ENCODE results near the gene DPH1. TPM values are rescaled to one million over a fixed set of nuclear protein-coding genes. Genes with fewer than 3 reads are reported as not detected.

DPH1 gene
- polyA plus RNA-seq (2012; rRNA removed) = 36.2 and 39.5 TPM in 2 replicates
- 10.0 and 16.0 TPM in 2 replicates for polyA plus RNA-seq (2012; cell fraction: cytosol; rRNA removed)
- 149 and 180 TPM in 2 replicates for polyA plus RNA-seq (2012; cell fraction: nucleus; rRNA removed)

GRCh38 chr17:2029911-2030778 is at the start of gene DPH1:
Gene DPH1 (plus strand): TSS chr17:2030153. CDS start chr17:2030170, 17 bp downstream.
- CTCF ChIA-PET = interaction anchor here (0.6 to 8.6 kb wide), 10 partner anchors 10 to 309 kb away, joined by 3 to 197 read pairs (median 5); partner anchors contain the start of genes HIC1 and OVCA2
- H3K9me2 ChIP-seq = no peaks in the 10 kb centered on the region
- H3K4me3 ChIP-seq (ENCODE audit: low read depth in 2 of 2, low read length in 1 of 2) = peak within 1 kb of the TSS; percentile 99 to 100
- H3K4me2 ChIP-seq = peak within 1 kb of the TSS; percentile 90
- no peaks in the 10 kb centered on the region for H3K9me3 ChIP-seq
- peak; percentile 96 for DNase-seq
- H3K79me2 ChIP-seq (ENCODE audit: insufficient read depth) = peaks cover 22% of the 10 kb centered on the region
- H3K9ac ChIP-seq = peak within 1 kb of the TSS; percentile 86
- H3K36me3 ChIP-seq (replicated peaks in 1 of 2; ENCODE audit: control insufficient read depth in 1 of 2, insufficient read depth in 2 of 2, low read length in 1 of 2) = peaks cover 0 to 4% of the 10 kb centered on the region in 2 experiments
- no peaks in the 10 kb centered on the region for H3F3A ChIP-seq (replicated peaks; ENCODE audit: insufficient read depth)
- peaks cover 7% of the 10 kb centered on the region; the same call in 1 of the 2 replicates for H3K27me3 ChIP-seq (ENCODE audit: insufficient read depth)
- H4K20me1 ChIP-seq (ENCODE audit: insufficient read depth) = no peaks in the 10 kb centered on the region
- H3K27ac ChIP-seq (ENCODE audit: low read depth in 2 of 2, low read length in 1 of 2) = peak within 1 kb of the TSS; percentile 56 to 64; a peak in 3 of 4 replicates
- 1% methylated on average over 31 of the region's 59 CpGs for WGBS (ENCODE audit: low lambda C conversion rate)
- peaks cover 5 to 14% of the 10 kb centered on the region in 2 experiments; a peak in 2 of 4 replicates for H3K4me1 ChIP-seq (ENCODE audit: control insufficient read depth in 1 of 2, insufficient read depth in 2 of 2, low read depth in 1 of 2, low read length in 1 of 2)
- peak within 1 kb of the TSS; percentile 92 for H2AFZ ChIP-seq (ENCODE audit: low read depth)
- POLR2A ChIA-PET = interaction anchor here (1.3 kb wide), 1 partner anchor 11 kb away, joined by 4 read pairs; no protein-coding TSS in a partner anchor
- TF ChIP-seq TCF12 (IDR thresholded peaks at IDR 0.05) (peak; percentile 37; the same call in 1 of the 2 replicates), ZBTB33 (IDR thresholded peaks at IDR 0.05; ENCODE audit: borderline replicate concordance, low read depth) (no peak), MEF2A (IDR thresholded peaks at IDR 0.05; ENCODE audit: borderline replicate concordance, low read depth) (no peak), TAF1 (IDR thresholded peaks at IDR 0.05; ENCODE audit: borderline replicate concordance, low read depth, low read length) (peak; percentile 80), USF1 (IDR thresholded peaks at IDR 0.05; ENCODE audit: borderline replicate concordance, low read depth) (peak; percentile 86), CHD2 (IDR thresholded peaks at IDR 0.05; ENCODE audit: low read length, partially characterized antibody) (peak; percentile 80), RXRA (IDR thresholded peaks at IDR 0.05; ENCODE audit: borderline replicate concordance, low read depth) (no peak), RAD21 (IDR thresholded peaks at IDR 0.05; ENCODE audit: low read length) (no peak; the same call in 1 of the 2 replicates), ELF1 (IDR thresholded peaks at IDR 0.05) (peak; percentile 60; the same call in 1 of the 2 replicates), EZH2phosphoT487 (IDR thresholded peaks at IDR 0.05; ENCODE audit: borderline replicate concordance, low read depth) (no peak), SMC3 (IDR thresholded peaks at IDR 0.05; ENCODE audit: low read depth, low read length) (peak; percentile 46; the same call in 1 of the 2 replicates), JUND (IDR thresholded peaks at IDR 0.05) (no peak), IRF3 (IDR thresholded peaks at IDR 0.05; ENCODE audit: low read depth, low read length) (no peak), GATA2 (CRISPR knock-in tag; IDR thresholded peaks at IDR 0.05) (no peak), RCOR1 (IDR thresholded peaks at IDR 0.05; ENCODE audit: low read length) (0 out of 2 replicates have a peak, but pooled peaks have one; percentile 19), POLR2AphosphoS5 (IDR thresholded peaks at IDR 0.05; ENCODE audit: low read depth, low read length) (peak; percentile 74), EP300 (IDR thresholded peaks at IDR 0.05; ENCODE audit: borderline replicate concordance in 1 of 2, low read depth in 1 of 2, low read length in 1 of 2) (no peak), USF2 (IDR thresholded peaks at IDR 0.05; ENCODE audit: borderline replicate concordance, low read depth, low read length) (peak; percentile 53), MAX (IDR thresholded peaks at IDR 0.05; ENCODE audit: low read depth) (peak; percentile 99), GABPA (IDR thresholded peaks at IDR 0.05; ENCODE audit: low read depth) (peak; percentile 47), CTCF (IDR thresholded peaks at IDR 0.05) (no peak)

All from SK-N-SH (cell line).